HEK293T (cell line): Measurements from ENCODE around the gene AHDC1.

Experiments
- CTCF ChIA-PET: fragments of 350-600 bp; formaldehyde crosslinking; extraction: SDS; loops from one replicate; lab custom pipeline; 2021; ENCODE audit warnings: antibody characterized with exemption, inconsistent platforms; lab: Yijun Ruan, JAX
- POLR2A ChIA-PET: fragments of 350-600 bp; formaldehyde crosslinking; extraction: SDS; loops from one replicate; lab custom pipeline; 2020; ENCODE audit warnings: antibody characterized with exemption, inconsistent platforms; lab: Yijun Ruan, JAX
- DNase-seq: peaks from one replicate; pipeline ENCODE4 v3.0.0; 2012; ENCODE audit warnings: mixed read lengths; ENCODE audit errors: extremely low spot score
- ARNT ChIP-seq: fragments of 450-650 bp; IDR thresholded peaks from 2 replicates; pipeline ENCODE4 v1.6.1; 2017; ENCODE audit warnings: mild to moderate bottlenecking
- BHLHE40 ChIP-seq: fragments of 450-650 bp; IDR thresholded peaks from 2 replicates; pipeline ENCODE4 v1.6.1; 2016; ENCODE audit warnings: mild to moderate bottlenecking, moderate library complexity, borderline replicate concordance
- CTBP1 ChIP-seq: fragments of 450-650 bp; IDR thresholded peaks from 2 replicates; pipeline ENCODE4 v1.6.1; 2016; ENCODE audit warnings: borderline replicate concordance
- ELF4 ChIP-seq: fragments of 450-650 bp; IDR thresholded peaks from 2 replicates; pipeline ENCODE4 v1.6.1; 2017; ENCODE audit warnings: antibody characterized with exemption
- FOXA1 ChIP-seq: fragments of 450-650 bp; IDR thresholded peaks from 2 replicates; pipeline ENCODE4 v1.6.1; 2016; ENCODE audit warnings: mild to moderate bottlenecking
- FOXK2 ChIP-seq: fragments of 450-650 bp; IDR thresholded peaks from 2 replicates; pipeline ENCODE4 v1.6.1; 2016; ENCODE audit warnings: mild to moderate bottlenecking
- FOXM1 ChIP-seq: fragments of 450-650 bp; IDR thresholded peaks from 2 replicates; pipeline ENCODE4 v1.6.1; 2017; ENCODE audit warnings: mild to moderate bottlenecking, borderline replicate concordance
- HDGF ChIP-seq: fragments of 450-650 bp; IDR thresholded peaks from 2 replicates; pipeline ENCODE4 v1.6.1; 2017; ENCODE audit warnings: antibody characterized with exemption, borderline replicate concordance
- L3MBTL2 ChIP-seq: fragments of 450-650 bp; conservative IDR thresholded peaks from 2 replicates; pipeline ENCODE4 v1.6.1; 2016; ENCODE audit warnings: mild to moderate bottlenecking
- LEF1 ChIP-seq: fragments of 450-650 bp; IDR thresholded peaks from 2 replicates; pipeline ENCODE4 v1.6.1; 2017; ENCODE audit warnings: mild to moderate bottlenecking, borderline replicate concordance
- NFRKB ChIP-seq: fragments of 450-650 bp; IDR thresholded peaks from 2 replicates; pipeline ENCODE4 v1.6.1; 2016; ENCODE audit warnings: mild to moderate bottlenecking, moderate library complexity
- SP1 ChIP-seq: fragments of 450-650 bp; IDR thresholded peaks from 2 replicates; pipeline ENCODE4 v1.6.1; 2017
- SUZ12 ChIP-seq: fragments of 450-650 bp; IDR thresholded peaks from 2 replicates; pipeline ENCODE4 v1.6.1; 2016; ENCODE audit warnings: mild to moderate bottlenecking
- TARDBP ChIP-seq: fragments of 450-650 bp; IDR thresholded peaks from 2 replicates; pipeline ENCODE4 v1.6.1; 2016
- ZNF384 ChIP-seq: fragments of 450-650 bp; IDR thresholded peaks from 2 replicates; pipeline ENCODE4 v1.6.1; 2016
- TF ChIP-seq, protein P1 (sequence below): fragments of 450-650 bp; IDR thresholded peaks from 2 replicates; pipeline ENCODE4 v1.6.1; 2016

AHDC1 gene

DNA sequence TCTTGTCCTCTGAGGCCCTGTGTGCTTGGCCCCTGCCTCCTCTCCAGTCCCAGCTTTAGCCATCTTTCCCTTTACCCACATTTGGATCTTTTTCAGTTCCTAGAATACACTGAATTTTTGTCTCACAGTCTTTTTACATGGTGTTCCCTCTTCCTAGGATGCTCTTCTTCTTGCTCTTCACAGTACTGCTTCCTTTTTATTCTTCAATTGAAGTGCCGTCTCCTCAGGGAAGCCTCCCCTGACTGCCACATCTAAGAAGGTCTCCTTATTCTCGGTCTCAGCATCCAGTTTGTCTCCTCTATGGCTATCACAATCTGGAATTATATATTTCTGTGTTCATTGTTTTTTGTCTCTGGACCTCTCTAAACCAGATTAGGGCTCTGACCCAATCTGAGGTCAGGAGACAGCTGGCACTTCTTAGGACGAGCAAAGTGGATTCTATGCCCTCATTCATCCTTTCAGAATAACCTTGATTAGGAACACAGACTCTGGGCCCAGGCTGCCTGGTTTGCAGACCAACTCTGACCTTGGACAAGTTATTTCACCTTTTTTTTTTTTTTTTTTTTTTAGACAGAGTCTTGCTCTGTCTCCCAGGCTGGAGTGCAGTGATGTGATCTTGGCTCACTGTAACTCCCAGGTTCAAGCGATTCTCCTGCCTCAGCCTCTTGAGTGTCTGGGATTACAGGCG lies 34.2 kb upstream of the AHDC1 start:
- TF ChIP-seq CTBP1 (no peak), SP1 (no peak), FOXM1 (no peak), NFRKB (no peak), HDGF (no peak), LEF1 (no peak), BHLHE40 (no peak), ZNF384 (no peak), FOXK2 (no peak), ARNT (no peak), FOXA1 (no peak), ELF4 (no peak), SUZ12 (no peak), TARDBP (no peak), L3MBTL2 (no peak)
- TF ChIP-seq, protein P1, sequence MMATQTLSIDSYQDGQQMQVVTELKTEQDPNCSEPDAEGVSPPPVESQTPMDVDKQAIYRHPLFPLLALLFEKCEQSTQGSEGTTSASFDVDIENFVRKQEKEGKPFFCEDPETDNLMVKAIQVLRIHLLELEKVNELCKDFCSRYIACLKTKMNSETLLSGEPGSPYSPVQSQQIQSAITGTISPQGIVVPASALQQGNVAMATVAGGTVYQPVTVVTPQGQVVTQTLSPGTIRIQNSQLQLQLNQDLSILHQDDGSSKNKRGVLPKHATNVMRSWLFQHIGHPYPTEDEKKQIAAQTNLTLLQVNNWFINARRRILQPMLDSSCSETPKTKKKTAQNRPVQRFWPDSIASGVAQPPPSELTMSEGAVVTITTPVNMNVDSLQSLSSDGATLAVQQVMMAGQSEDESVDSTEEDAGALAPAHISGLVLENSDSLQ: no peak
- POLR2A ChIA-PET: no interaction called here
- no peak for DNase-seq
- CTCF ChIA-PET: no interaction called here

DNA sequence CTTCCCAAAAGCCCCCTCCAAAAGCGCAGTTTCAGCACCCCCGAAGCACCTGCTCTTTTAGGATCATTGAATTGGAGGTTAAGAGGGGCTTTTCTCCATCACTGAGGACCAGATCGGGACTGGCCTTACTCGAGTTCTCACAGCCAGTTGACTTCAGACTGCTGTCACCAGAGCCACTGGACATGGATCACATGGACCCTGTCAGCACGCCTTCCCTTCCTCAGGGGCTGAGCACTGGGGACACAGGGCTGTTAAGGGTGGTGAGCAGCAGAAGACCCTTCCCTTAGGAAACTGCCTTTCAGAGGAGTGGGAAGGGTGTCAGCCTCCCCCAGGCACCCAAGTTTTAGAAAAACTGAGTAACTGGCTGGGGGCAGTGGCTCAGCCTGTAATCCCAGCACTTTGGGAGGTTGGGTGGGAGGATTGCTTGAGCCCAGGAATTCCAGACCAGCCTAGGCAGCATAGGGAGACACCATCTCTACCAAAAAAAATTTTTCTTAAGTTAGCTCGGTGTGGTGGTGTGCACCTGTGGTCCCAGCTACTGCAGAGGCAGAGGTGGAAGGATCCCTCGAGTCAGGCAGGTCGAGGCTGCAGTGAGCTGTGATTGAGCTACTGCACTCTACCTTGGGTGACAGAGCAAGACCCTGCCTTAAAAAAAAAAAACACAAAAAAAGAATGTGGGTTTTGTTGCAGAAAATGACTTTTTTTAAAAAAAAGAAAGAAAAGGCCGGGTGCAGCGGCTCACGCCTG lies 31.6 kb upstream of the AHDC1 start:
- POLR2A ChIA-PET: no interaction called here
- CTCF ChIA-PET: no interaction called here
- TF ChIP-seq HDGF (no peak), TARDBP (no peak), ARNT (no peak), NFRKB (no peak), L3MBTL2 (no peak), CTBP1 (no peak), FOXA1 (no peak), ELF4 (no peak), SUZ12 (no peak), BHLHE40 (no peak), LEF1 (no peak), ZNF384 (no peak)

DNA sequence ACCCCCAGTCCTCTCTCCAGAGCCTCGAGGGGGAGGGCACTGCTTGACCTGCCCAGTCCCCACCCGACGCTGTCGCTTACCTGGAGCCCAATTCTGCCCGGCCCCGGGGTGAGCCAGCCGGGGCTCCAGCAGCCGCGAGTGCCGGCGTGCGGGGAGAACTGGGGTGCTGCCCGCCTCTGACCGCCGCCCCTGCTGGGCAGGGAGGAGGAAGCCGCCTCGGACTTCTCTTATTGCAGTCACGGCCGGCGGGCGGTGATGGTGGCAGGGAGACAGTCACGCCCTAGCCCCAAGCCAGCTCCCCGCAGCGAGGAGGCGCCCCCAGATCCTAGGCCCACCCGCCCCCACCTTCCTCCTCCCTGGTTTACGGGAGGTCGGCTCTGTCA lies 31.0 kb upstream of the AHDC1 start, which contains the start of gene FGR:
TSS of gene FGR (minus strand) at position 201 of the 383 bp plus-strand sequence. CDS start 11,269 bp downstream, outside the sequence.
- TF ChIP-seq BHLHE40: no peak
- TF ChIP-seq SUZ12: no peak
- TF ChIP-seq, protein P1: no peak
- ChIA-PET CTCF (no interaction called here), POLR2A (no interaction called here)
- DNase-seq: no peak

More for the DNA sequence above, 31.6 kb upstream of the AHDC1 start:
- DNase-seq: no peak

DNA sequence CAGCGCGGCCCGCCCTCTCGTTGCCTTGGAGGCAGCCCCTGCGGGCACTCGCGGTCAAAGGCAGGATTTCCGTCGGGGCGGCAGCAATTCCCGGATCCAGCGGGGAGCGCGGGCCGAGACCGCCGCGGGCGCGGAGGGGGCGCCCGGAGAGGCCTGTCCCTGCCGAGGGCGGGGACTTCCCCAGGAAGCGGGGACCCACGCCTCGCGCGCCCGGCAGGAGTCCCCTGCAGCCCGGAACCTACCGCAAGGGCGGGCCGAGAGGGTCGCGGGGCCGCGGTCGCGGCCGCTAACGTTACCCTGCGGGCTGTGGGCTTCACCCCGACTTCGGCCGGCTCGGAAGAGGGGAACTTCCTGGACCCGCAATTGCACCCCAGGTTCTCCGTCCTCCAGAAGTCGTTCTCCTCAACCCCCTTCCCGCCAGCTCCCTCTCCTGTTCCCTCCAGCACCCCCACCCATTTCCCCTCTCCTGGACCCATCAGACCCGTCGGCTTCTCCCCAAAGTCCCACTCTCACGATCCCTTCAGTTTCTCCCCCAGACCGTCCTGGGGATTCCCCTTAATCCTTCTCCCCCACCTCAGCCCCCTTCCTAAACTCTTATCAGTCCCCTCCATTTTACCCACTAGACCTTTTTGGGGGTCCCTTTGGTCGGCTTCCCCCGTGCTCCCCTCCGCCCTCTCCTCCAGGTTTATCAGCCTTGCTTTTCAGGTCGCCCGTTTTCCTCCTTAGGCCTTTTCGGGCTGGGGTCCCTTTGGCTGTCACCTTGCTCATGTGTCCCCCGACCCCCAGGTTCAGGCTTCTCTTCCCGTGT lies 30.4 kb upstream of the AHDC1 start:
- DNase-seq: no peak
- no peak for TF ChIP-seq ELF4
- TF ChIP-seq NFRKB: no peak
- no peak for TF ChIP-seq LEF1
- TF ChIP-seq SUZ12: no peak
- no peak for TF ChIP-seq TARDBP
- no peak for TF ChIP-seq CTBP1
- no peak for TF ChIP-seq ARNT
- no peak for TF ChIP-seq HDGF
- TF ChIP-seq L3MBTL2: no peak
- TF ChIP-seq BHLHE40: no peak
- TF ChIP-seq FOXA1: no peak
- TF ChIP-seq FOXM1: no peak
- no peak for TF ChIP-seq FOXK2
- TF ChIP-seq, protein P1: no peak
- no peak for TF ChIP-seq SP1
- TF ChIP-seq ZNF384: no peak
- CTCF ChIA-PET: no interaction called here
- POLR2A ChIA-PET: no interaction called here

- ChIA-PET POLR2A (no interaction called here), CTCF (no interaction called here)
- TF ChIP-seq FOXK2: no peak
- no peak for TF ChIP-seq FOXM1
- no peak for TF ChIP-seq BHLHE40
- TF ChIP-seq ELF4: no peak
- no peak for TF ChIP-seq CTBP1
- TF ChIP-seq NFRKB: no peak
- TF ChIP-seq SUZ12: no peak
- no peak for TF ChIP-seq ARNT
- no peak for TF ChIP-seq FOXA1
- TF ChIP-seq LEF1: no peak
- no peak for TF ChIP-seq L3MBTL2
- TF ChIP-seq HDGF: no peak
- no peak for TF ChIP-seq TARDBP
- TF ChIP-seq, protein P1: no peak
- no peak for DNase-seq
These were observed 29.8 kb upstream of the AHDC1 start for GRCh38 chr1:27633640-27634176.
